HG02870 (cell line): ENCODE results near the gene IGSF22.
"Not testable (repeated sequence)": the region's sequence is repeated elsewhere in the genome, so short reads cannot be mapped to it uniquely, and the experiment has no call there.

Experiments used
- ATAC-seq: cut with Tn5 transposase; IDR thresholded peaks from one replicate; pipeline ENCODE4 v1.9.1; 2021; ENCODE audit warnings: mild to moderate bottlenecking, moderate library complexity; ENCODE audit not compliant: unreplicated experiment

Gene IGSF22

GRCh38 chr11:18692941-18693760 is 32.8 kb downstream of the IGSF22 start:
- ATAC-seq = no peak

GRCh38 chr11:18691467-18692140 is 34.4 kb downstream of the IGSF22 start:
- ATAC-seq = not testable (repeated sequence)

GRCh38 chr11:18684267-18684666 is 41.7 kb downstream of the IGSF22 start:
- ATAC-seq = no peak

DNA sequence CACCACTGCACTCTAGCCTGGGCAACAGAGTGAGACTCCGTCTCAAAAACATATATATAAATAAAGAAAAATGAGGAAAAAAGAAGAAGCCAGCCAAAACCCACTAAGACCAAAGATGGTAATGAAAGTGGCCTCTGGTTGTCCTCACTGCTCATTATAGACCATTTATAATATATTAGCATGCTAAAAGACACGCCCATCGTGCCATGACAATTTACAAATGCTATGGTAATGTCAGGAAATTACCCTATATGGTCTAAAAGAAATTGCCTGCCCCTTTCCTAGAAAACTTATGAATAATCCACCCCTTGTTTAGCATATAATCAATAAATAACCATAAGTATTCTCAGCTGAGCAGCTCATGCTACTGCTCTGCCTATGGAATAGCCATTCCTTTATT is 43.5 kb downstream of the IGSF22 start:
- no peak for ATAC-seq

GRCh38 chr11:18681949-18682348 is 44.0 kb downstream of the IGSF22 start:
- not testable (repeated sequence) for ATAC-seq

- no peak for ATAC-seq
Measured at GRCh38 chr11:18677560-18677959, 48.4 kb downstream of the IGSF22 start.

- no peak for ATAC-seq
Measured at GRCh38 chr11:18676803-18677202, 49.2 kb downstream of the IGSF22 start.

DNA sequence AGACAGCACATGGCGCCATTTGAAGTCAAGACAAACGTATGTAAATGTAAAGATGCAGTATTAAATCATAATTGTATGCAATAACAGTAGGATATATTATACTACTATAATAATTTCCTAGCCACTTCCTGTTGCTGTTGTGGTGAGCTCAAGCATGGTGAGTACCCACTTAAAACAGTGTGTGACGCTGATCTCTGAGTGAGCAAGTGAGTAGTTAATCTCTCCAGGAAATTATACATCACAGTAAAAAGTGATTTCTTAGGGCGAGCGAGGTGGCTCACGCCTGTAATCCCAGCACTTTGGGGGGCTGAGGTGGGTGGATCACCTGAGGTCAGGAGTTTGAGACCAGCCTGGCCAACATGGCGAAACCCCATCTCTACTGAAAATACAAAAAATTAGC is 53.8 kb downstream of the IGSF22 start:
- not testable (repeated sequence) for ATAC-seq

DNA sequence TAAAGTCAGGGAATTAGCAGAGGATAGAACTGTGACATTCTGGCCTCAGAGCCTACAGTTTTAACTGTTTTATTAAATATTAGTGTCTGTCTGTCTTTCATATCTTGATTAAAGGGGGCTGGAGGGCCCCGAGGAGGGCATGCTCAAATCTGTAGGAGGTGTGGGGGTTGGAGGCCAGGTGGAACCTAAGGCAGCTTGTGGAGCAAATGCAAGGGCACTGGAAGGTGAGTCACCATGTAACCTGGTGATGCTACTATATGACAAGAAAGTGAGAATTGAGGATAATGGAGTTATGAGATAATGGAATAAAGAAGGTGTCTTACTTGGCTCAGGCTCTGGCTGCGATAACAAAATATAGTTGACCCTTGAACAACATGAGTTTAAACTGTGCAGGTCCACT is 54.7 kb downstream of the IGSF22 start:
- ATAC-seq = no peak

DNA sequence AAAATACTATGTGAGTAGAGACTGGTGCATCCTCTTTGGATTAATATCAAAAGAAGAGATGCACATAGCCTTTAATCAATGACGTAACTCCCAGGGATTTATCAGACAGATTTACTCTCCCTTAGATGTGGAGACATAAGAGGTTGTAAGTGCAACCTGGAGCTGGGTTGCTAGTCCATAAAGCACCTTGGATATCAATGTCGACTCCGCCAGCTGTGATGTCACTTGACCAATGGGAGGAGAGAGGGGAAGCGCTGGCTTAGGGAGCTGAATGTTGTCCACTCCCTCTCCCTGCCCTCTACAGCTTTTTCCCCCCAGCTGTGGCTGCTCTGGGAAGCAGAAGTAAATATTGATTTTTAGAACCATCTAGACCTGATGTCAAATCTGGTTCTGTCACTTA is 56.3 kb downstream of the IGSF22 start:
- no peak for ATAC-seq

DNA sequence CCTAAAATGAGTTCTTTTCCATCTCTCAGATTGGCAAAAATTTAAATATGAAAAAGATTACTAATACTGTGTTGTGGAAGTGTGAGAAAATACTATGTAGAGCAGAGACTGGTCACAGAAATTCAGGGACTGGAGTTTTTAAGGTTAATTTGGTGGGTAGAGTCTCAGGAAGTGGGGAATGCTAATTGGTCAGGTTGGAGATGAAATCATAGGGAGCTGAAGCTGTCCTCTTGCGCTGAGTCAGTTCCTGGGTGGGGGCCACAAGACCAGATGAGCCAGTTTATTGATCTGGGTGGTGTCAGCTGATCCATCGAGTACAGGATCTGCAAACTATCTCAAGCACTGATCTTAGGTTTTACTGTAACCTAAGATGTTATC is 56.8 kb downstream of the IGSF22 start:
- no peak for ATAC-seq

GRCh38 chr11:18668131-18668530 is 57.9 kb downstream of the IGSF22 start:
- no peak for ATAC-seq

DNA sequence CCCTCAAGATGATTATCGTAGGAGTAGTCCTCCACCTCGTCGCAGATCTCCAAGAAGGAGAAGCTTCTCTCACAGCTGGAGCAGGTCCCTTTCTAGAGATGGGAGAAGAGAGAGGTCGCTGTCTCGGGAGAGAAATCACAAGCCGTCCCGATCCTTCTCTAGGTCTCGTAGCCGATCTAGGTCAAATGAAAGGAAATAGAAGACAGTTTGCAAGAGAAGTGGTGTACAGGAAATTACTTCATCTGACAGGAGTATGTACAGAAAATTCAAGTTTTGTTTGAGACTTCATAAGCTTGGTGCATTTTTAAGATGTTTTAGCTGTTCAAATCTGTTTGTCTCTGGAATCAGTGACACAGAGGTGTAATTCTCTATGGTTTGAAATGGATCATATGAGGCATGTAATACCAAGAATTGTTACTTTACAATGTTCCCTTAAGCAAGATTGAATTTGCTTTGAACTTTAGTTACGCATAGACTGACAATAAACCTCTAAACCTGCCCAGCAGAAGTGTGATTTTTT is 60.6 kb downstream of the IGSF22 start:
- ATAC-seq = not testable (repeated sequence)

DNA sequence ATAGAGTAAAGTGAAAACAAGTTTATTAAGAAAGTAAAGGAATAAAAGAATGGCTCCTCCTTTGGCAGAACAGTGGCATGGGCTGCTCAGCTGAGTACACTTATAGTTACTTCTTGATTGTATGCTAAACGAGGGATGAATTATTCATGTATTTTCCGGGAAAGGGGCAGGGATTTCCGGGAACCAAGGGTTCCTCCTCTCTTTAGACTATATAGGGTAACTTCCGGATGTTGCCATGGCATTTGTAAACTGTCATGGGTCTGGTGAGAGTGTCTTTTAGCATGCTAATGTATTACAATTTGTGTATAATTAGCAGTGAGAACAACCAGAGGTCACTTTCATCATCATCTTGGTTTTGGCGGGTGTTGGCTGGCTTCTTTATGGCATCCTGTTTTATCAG is 68.3 kb downstream of the IGSF22 start:
- no peak for ATAC-seq
